ENCODE data around the gene HIVEP3.

- TF ChIP-seq CTCF (IDR thresholded peaks at IDR 0.05; ENCODE audit: poor library complexity) (no peak), EZH2 (IDR thresholded peaks at IDR 0.05; ENCODE audit: borderline replicate concordance) (no peak), EZH2phosphoT487 (IDR thresholded peaks at IDR 0.05; ENCODE audit: low read depth, severe bottlenecking, unreplicated experiment) (no peak)
Observed at GRCh38 chr1:41461790-41462679, 456.7 kb downstream of the HIVEP3 start.
